Peyer's patch (tissue), 4 donors: Measurements from ENCODE around the gene RASGRP4.

Experiments
- CTCF ChIP-seq, 6 experiments: fragments of 450-650 bp in 4 of 6; fragments of 200-600 bp in 2 of 6; sonication (generic) in 1 of 6; IDR thresholded peaks; one replicate each; pipeline ENCODE4 v1.5.1; 2017 to 2019; ENCODE audit warnings: antibody characterized with exemption in 6 of 6, mild to moderate bottlenecking in 3 of 6, moderate library complexity in 1 of 6
- POLR2A ChIP-seq, 2 donors: fragments of 450-650 bp; IDR thresholded peaks; one replicate each; pipeline ENCODE4 v1.5.1; 2017; ENCODE audit warnings: antibody characterized with exemption in 2 of 2, mild to moderate bottlenecking in 2 of 2, moderate library complexity in 2 of 2

DNA sequence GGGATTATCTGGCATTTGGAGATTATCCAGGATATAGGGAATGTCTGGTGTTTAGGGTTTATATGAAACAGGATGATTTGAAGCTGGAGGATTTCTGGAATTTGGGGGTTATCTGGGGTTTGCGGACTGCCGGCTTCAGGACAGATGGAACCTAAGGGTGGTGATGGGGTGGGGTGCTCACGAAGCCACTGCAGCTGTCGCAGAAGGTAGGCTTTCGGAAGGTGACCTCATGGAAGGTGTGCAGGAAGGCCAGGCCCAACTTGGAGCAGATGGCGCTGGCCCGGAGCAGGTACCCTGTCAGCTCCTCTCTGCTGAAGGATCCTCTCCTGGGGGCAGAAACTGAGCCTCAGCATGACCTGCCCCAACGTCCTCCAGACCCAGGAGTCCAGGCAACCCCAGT, 13.5 kb downstream of the RASGRP4 start:
- no peak for TF ChIP-seq CTCF (IDR thresholded peaks at IDR 0.05)
- TF ChIP-seq POLR2A (IDR thresholded peaks at IDR 0.05) = no peak
